ENCODE data around the gene ITSN1.
"Not testable (repeated sequence)": the region's sequence is repeated elsewhere in the genome, so short reads cannot be mapped to it uniquely, and the experiment has no call there.

The ITSN1 gene

GRCh38 chr21:33904041-33904440 lies 261.7 kb downstream of the ITSN1 start:
- no peaks in the 10 kb centered on the region for H3K27me3 ChIP-seq (ENCODE audit: control insufficient read depth, insufficient read depth, low read length)
- H3K4me2 ChIP-seq (ENCODE audit: low read length): no peak overlapping the region
- H3K9ac ChIP-seq (ENCODE audit: low read depth, low read length): no peak overlapping the region
- no peaks in the 10 kb centered on the region for H3K9me3 ChIP-seq (replicated peaks; ENCODE audit: low read length)
- no peak overlapping the region for H3K4me3 ChIP-seq (ENCODE audit: low read length)
- H3K4me1 ChIP-seq (ENCODE audit: control insufficient read depth, insufficient read depth, low read length): peaks cover 9% of the 10 kb centered on the region
- peaks cover 63% of the 10 kb centered on the region for H3K36me3 ChIP-seq (ENCODE audit: insufficient read depth, low read length)

GRCh38 chr21:33908760-33909159 lies 266.5 kb downstream of the ITSN1 start:
- Histone ChIP-seq H3K9me3 (replicated peaks; ENCODE audit: low read length) (no peaks in the 10 kb centered on the region), H3K4me3 (ENCODE audit: low read length) (no peak overlapping the region), H3K9ac (ENCODE audit: low read depth, low read length) (no peak overlapping the region), H3K27me3 (ENCODE audit: control insufficient read depth, insufficient read depth, low read length) (no peaks in the 10 kb centered on the region), H3K36me3 (ENCODE audit: insufficient read depth, low read length) (peaks cover 75% of the 10 kb centered on the region), H3K4me1 (ENCODE audit: control insufficient read depth, insufficient read depth, low read length) (no peaks in the 10 kb centered on the region), H3K4me2 (ENCODE audit: low read length) (no peak overlapping the region)

DNA sequence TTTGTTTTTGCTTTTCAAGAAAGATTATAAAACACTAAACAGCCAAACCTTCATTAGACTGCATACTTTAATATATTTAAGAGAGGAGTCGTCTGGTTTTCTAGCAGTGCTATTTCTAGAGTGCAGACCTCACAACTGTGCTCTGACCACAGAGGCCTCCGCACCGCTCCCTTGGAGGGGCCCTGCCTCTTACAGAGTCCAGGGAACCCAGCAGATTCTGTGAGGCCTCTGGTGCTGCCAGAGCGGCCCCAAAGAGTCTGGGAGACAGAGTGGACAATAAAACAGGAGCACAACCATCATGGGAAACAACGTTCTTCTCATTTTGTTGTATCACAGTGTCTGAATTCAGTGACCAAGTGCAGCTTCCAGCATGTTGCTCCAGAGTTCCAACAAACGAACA lies 267.5 kb downstream of the ITSN1 start:
- H3K9ac ChIP-seq (ENCODE audit: low read depth, low read length): no peak overlapping the region
- H3K9me3 ChIP-seq (replicated peaks; ENCODE audit: low read length): no peaks in the 10 kb centered on the region
- H3K4me2 ChIP-seq (ENCODE audit: low read length): no peak overlapping the region
- H3K36me3 ChIP-seq (ENCODE audit: insufficient read depth, low read length): peaks cover 70% of the 10 kb centered on the region
- H3K4me3 ChIP-seq (ENCODE audit: low read length): no peak overlapping the region
- peaks cover 6% of the 10 kb centered on the region for H3K4me1 ChIP-seq (ENCODE audit: control insufficient read depth, insufficient read depth, low read length)
- no peaks in the 10 kb centered on the region for H3K27me3 ChIP-seq (ENCODE audit: control insufficient read depth, insufficient read depth, low read length)

DNA sequence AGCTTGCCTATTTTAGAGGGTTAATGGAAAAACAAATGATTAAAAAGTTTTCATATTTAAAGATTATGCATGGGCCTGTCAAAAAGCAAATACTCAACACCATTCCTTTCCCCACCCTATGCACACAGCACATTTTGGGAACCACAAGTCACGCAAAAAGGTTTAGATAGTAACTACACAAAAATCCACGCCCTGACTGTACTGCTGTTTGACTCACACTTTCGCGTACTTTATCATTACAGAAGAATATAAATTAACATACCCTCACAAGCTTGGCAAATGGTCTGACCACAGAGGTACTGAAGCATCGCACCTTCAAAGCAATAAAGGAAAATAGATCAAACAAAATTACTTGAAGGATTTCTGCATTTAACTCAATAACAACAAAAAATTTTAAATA lies 271.9 kb downstream of the ITSN1 start:
- peak overlapping the region; percentile 87 for H3K4me2 ChIP-seq (ENCODE audit: low read length)
- peaks cover 8% of the 10 kb centered on the region for H3K4me1 ChIP-seq (ENCODE audit: control insufficient read depth, insufficient read depth, low read length)
- H3K9me3 ChIP-seq (replicated peaks; ENCODE audit: low read length): no peaks in the 10 kb centered on the region
- H3K9ac ChIP-seq (ENCODE audit: low read depth, low read length): peak overlapping the region; percentile 93
- H3K4me3 ChIP-seq (ENCODE audit: low read length): no peak overlapping the region
- peaks cover 36% of the 10 kb centered on the region for H3K36me3 ChIP-seq (ENCODE audit: insufficient read depth, low read length)
- no peaks in the 10 kb centered on the region for H3K27me3 ChIP-seq (ENCODE audit: control insufficient read depth, insufficient read depth, low read length)

DNA sequence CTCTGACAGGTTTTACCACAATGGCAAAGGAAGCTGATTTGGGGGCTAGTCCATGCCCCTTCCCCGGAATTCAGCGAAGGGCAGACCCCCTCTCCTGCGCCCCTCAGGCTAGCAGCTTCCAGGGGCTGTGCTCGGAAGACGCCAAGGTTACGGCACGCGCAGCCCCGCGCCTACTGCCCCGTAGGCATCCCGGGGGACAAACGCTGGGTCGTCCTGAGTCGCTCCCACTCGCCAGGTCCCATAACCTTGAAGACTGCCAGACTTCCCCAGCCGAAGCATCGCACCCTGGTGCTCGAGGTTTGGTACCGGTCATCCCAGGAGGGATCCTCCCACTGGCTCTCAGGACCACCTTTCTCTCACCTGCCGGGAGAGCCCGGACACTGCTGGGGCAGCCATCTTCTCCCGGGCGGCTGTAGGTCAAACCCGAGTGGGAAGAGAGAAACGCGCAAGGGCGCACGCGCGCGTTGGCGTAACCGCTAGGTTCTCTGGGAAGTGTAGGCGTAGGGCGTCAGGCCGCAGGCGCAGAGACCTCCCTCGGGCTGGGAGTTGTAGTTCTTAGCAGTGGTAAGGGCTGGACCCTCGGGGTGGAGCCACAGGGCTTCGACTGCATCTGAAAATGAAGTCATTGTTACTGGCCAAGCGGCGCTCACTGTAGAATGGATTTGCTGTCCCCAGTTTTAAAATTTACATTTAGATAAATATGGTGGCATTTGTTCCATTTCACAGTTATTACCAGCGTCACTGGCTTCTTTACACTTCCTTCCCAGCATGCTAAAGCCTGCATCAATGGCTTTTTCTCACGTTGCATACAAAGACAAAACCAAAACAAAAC lies 273.3 kb downstream of the ITSN1 start, which contains the start of gene ATP5PO:
ATP5PO (minus strand) TSS at position 437 of the 832 bp plus-strand sequence; CDS start at position 396, 41 bp downstream.
- Histone ChIP-seq H3K9me3 (replicated peaks; ENCODE audit: low read length) (no peaks in the 10 kb centered on the region), H3K9ac (ENCODE audit: low read depth, low read length) (peak within 1 kb of the TSS; percentile 93), H3K4me3 (ENCODE audit: low read length) (peak within 1 kb of the TSS; percentile 98), H3K27me3 (ENCODE audit: control insufficient read depth, insufficient read depth, low read length) (no peaks in the 10 kb centered on the region), H3K36me3 (ENCODE audit: insufficient read depth, low read length) (peaks cover 26% of the 10 kb centered on the region), H3K4me1 (ENCODE audit: control insufficient read depth, insufficient read depth, low read length) (peaks cover 8% of the 10 kb centered on the region), H3K4me2 (ENCODE audit: low read length) (peak within 1 kb of the TSS; percentile 87)

GRCh38 chr21:33916200-33916567 lies 273.9 kb downstream of the ITSN1 start:
- H3K27me3 ChIP-seq (ENCODE audit: control insufficient read depth, insufficient read depth, low read length): no peaks in the 10 kb centered on the region
- H3K36me3 ChIP-seq (ENCODE audit: insufficient read depth, low read length): peaks cover 20% of the 10 kb centered on the region
- H3K4me1 ChIP-seq (ENCODE audit: control insufficient read depth, insufficient read depth, low read length): peaks cover 8% of the 10 kb centered on the region
- peak overlapping the region; percentile 98 for H3K4me3 ChIP-seq (ENCODE audit: low read length)
- H3K9me3 ChIP-seq (replicated peaks; ENCODE audit: low read length): no peaks in the 10 kb centered on the region
- H3K4me2 ChIP-seq (ENCODE audit: low read length): peak overlapping the region; percentile 85
- H3K9ac ChIP-seq (ENCODE audit: low read depth, low read length): peak overlapping the region; percentile 25

- Histone ChIP-seq H3K36me3 (ENCODE audit: insufficient read depth, low read length) (peaks cover 11% of the 10 kb centered on the region), H3K27me3 (ENCODE audit: control insufficient read depth, insufficient read depth, low read length) (peaks cover 3% of the 10 kb centered on the region), H3K9me3 (replicated peaks; ENCODE audit: low read length) (no peaks in the 10 kb centered on the region), H3K9ac (ENCODE audit: low read depth, low read length) (no peak overlapping the region), H3K4me3 (ENCODE audit: low read length) (no peak overlapping the region), H3K4me1 (ENCODE audit: control insufficient read depth, insufficient read depth, low read length) (peaks cover 8% of the 10 kb centered on the region), H3K4me2 (ENCODE audit: low read length) (no peak overlapping the region)
These were observed 275.1 kb downstream of the ITSN1 start for GRCh38 chr21:33917421-33917820.

GRCh38 chr21:33924079-33924765 lies 281.9 kb downstream of the ITSN1 start:
- Histone ChIP-seq H3K36me3 (ENCODE audit: insufficient read depth, low read length) (no peaks in the 10 kb centered on the region), H3K4me2 (ENCODE audit: low read length) (peak overlapping the region; percentile 68), H3K4me1 (ENCODE audit: control insufficient read depth, insufficient read depth, low read length) (peaks cover 5% of the 10 kb centered on the region), H3K27me3 (ENCODE audit: control insufficient read depth, insufficient read depth, low read length) (peaks cover 8% of the 10 kb centered on the region), H3K9ac (ENCODE audit: low read depth, low read length) (no peak overlapping the region), H3K4me3 (ENCODE audit: low read length) (peak overlapping the region; percentile 37), H3K9me3 (replicated peaks; ENCODE audit: low read length) (no peaks in the 10 kb centered on the region)

DNA sequence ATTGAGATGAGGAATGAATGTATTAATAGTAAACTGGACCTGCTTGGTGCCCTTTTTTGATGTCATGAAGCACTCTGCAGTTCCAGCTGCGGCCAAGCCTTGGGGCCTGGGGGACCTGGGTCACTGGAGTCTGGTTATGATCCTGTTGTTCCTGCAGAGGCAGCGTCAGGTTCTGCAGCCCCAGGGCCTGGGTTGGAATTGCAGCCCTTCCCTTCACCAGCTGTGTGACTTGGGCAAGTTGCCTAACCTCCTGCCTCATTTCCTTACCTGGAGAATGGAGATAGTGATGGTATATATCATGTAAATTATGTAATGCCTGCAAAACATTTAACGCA lies 282.4 kb downstream of the ITSN1 start:
- H3K4me3 ChIP-seq (ENCODE audit: low read length): no peak overlapping the region
- H3K4me1 ChIP-seq (ENCODE audit: control insufficient read depth, insufficient read depth, low read length): peaks cover 5% of the 10 kb centered on the region
- H3K36me3 ChIP-seq (ENCODE audit: insufficient read depth, low read length): no peaks in the 10 kb centered on the region
- H3K27me3 ChIP-seq (ENCODE audit: control insufficient read depth, insufficient read depth, low read length): peaks cover 8% of the 10 kb centered on the region
- H3K9me3 ChIP-seq (replicated peaks; ENCODE audit: low read length): no peaks in the 10 kb centered on the region
- no peak overlapping the region for H3K4me2 ChIP-seq (ENCODE audit: low read length)
- H3K9ac ChIP-seq (ENCODE audit: low read depth, low read length): no peak overlapping the region

GRCh38 chr21:33926248-33926647 lies 283.9 kb downstream of the ITSN1 start:
- H3K4me1 ChIP-seq (ENCODE audit: control insufficient read depth, insufficient read depth, low read length); H3K4me2 ChIP-seq (ENCODE audit: low read length); H3K4me3 ChIP-seq (ENCODE audit: low read length); H3K36me3 ChIP-seq (ENCODE audit: insufficient read depth, low read length); H3K9ac ChIP-seq (ENCODE audit: low read depth, low read length); H3K27me3 ChIP-seq (ENCODE audit: control insufficient read depth, insufficient read depth, low read length); H3K9me3 ChIP-seq (replicated peaks; ENCODE audit: low read length): not testable (repeated sequence)

GRCh38 chr21:33931052-33931798 lies 288.9 kb downstream of the ITSN1 start:
- H3K36me3 ChIP-seq (ENCODE audit: insufficient read depth, low read length); H3K27me3 ChIP-seq (ENCODE audit: control insufficient read depth, insufficient read depth, low read length); H3K4me1 ChIP-seq (ENCODE audit: control insufficient read depth, insufficient read depth, low read length); H3K9me3 ChIP-seq (replicated peaks; ENCODE audit: low read length): not testable (repeated sequence)
- Histone ChIP-seq H3K4me2 (ENCODE audit: low read length) (peak overlapping the region; percentile 80), H3K4me3 (ENCODE audit: low read length) (peak overlapping the region; percentile 65), H3K9ac (ENCODE audit: low read depth, low read length) (peak overlapping the region; percentile 74)

Measured in skeletal muscle satellite cell (primary cell).